PC-9 (cell line): ENCODE results near the gene PHF8.

ENCODE experiments used
- EZH2 ChIP-seq: fragments of 200-600 bp; sonication (generic); IDR thresholded peaks from 2 replicates; pipeline ENCODE4 v1.8.0; 2017; ENCODE audit warnings: antibody characterized with exemption, low read depth
- TF ChIP-seq, protein P1 (sequence below): fragments of 200-600 bp; sonication (generic); conservative IDR thresholded peaks from 2 replicates; pipeline ENCODE4 v1.6.1; 2017; ENCODE audit warnings: mixed run types, antibody characterized with exemption, mild to moderate bottlenecking, moderate library complexity

GRCh38 chrX:54085666-54086065 is 41.4 kb upstream of the PHF8 start:
- TF ChIP-seq, protein P1, sequence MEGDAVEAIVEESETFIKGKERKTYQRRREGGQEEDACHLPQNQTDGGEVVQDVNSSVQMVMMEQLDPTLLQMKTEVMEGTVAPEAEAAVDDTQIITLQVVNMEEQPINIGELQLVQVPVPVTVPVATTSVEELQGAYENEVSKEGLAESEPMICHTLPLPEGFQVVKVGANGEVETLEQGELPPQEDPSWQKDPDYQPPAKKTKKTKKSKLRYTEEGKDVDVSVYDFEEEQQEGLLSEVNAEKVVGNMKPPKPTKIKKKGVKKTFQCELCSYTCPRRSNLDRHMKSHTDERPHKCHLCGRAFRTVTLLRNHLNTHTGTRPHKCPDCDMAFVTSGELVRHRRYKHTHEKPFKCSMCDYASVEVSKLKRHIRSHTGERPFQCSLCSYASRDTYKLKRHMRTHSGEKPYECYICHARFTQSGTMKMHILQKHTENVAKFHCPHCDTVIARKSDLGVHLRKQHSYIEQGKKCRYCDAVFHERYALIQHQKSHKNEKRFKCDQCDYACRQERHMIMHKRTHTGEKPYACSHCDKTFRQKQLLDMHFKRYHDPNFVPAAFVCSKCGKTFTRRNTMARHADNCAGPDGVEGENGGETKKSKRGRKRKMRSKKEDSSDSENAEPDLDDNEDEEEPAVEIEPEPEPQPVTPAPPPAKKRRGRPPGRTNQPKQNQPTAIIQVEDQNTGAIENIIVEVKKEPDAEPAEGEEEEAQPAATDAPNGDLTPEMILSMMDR: no peak
- TF ChIP-seq EZH2: no peak
